T-helper 22 cell (primary cell): ENCODE measurements around the gene SLAMF8.
A peak's percentile ranks its signal among the peaks of the same experiment; 100 is the strongest.

Experiments used
- DNase-seq: peaks from one replicate; pipeline ENCODE4 v3.0.0-alpha.2; 2020; ENCODE audit warnings: low read depth

The SLAMF8 gene

GRCh38 chr1:159826441-159827101 is at the start of gene SLAMF8:
TSS of gene SLAMF8 (plus strand) at chr1:159826873. CDS start at chr1:159826899, 26 bp downstream.
- no peak for DNase-seq

- no peak for DNase-seq
Observed at GRCh38 chr1:159778266-159778665, 48.4 kb upstream of the SLAMF8 start.

DNA sequence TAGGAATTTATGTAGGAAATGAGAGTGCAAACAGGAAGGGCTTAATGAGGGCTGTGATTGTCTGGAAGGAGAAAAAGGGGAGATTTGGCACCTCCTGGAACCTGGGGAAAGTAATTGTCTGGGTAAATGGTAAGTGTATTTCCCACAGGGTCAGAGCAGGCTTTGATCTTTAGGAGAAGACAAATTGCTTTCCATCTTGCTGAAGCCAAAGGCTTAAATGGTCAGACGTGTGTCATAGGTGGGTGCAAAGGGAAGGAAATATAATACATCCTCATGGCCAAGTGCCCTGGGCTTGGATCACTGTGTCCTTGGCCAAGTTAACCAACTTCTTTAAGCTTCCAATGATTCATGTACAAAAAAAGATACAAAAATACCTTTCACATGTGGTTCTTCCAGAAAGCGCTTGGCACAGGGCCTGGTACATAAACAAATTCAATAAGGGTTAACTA is 47.2 kb upstream of the SLAMF8 start:
- DNase-seq = no peak

DNA sequence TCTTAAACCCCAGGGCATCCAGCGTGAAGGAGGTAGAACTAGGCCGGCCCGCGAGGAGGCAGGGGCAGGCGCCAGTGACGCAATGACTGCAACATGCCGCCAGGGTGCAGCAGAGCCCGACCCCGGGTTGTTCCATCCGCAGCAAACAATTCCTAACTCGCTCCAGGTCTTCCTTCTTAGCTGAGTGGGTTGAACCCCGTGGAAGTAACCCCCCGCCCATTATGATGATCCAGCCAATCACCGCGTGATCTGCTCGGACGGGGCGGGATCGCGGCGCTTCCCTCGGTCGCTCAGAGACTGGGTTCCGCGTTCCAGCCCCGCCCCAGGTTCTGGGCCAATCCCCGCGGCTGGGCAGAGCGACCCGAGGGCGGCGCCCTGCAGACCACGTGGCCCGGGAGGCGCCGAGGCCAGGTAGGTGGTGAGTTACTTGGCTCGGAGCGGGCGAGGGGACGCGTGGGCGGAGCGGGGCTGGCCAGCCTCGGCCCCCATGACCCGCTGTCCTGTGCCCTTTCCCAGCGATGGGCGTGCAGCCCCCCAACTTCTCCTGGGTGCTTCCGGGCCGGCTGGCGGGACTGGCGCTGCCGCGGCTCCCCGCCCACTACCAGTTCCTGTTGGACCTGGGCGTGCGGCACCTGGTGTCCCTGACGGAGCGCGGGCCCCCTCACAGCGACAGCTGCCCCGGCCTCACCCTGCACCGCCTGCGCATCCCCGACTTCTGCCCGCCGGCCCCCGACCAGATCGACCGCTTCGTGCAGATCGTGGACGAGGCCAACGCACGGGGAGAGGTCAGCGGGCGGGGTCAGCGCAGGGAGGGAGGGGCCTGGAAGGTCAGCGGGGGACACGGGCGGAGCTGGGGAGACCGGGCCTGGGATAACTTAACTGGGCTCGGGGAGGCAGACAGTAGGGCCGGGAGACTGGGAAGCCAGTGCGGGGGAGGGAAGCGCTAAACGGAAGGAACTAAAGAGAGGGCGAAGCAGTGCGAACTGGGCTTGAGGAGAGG is 45.8 kb upstream of the SLAMF8 start, which contains the start of gene DUSP23:
TSS of gene DUSP23 (plus strand) at position 380 of the 1,000 bp plus-strand sequence. CDS start at position 519, 139 bp downstream.
- DNase-seq = peak; percentile 93

GRCh38 chr1:159781992-159782391 is 44.7 kb upstream of the SLAMF8 start:
- DNase-seq = no peak

DNA sequence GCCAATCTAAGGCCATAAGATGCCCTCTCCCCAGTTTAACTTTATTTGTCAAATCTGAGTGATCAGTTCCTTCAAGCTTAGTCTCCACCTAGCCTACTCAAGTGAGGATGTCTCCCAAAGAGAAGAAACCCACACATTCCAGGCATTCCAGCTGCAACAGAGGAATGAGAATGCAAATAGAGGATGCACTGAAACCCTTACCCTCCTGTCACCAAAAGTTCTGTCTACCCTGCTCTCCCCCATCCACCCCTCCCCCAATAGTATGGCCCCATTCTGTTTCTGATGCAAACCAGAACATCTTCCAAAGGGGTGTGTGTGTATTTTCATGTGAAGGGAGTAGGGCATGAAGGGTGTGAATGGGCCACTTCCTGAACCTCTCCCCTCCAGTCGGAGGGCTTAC is 42.9 kb upstream of the SLAMF8 start:
- no peak for DNase-seq

DNA sequence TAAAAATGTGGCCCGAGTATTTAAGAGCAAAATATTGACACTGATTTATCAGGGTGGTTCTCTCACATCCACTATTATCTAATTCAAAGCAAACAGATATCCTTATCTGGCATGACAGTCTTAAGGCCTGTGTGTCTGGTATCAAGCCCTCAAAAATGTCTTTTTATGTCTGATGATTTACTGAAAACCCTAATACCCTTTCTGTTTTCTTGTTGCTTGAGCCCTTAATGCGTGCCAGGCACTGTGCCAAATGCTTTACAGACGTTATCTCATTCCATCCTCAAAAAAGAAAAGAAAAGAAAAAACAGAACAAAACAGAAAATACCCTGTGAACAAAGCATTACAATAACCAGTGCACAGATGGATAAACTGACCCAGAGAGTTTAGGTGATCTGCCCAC is 40.2 kb upstream of the SLAMF8 start:
- no peak for DNase-seq

- no peak for DNase-seq
Observed at GRCh38 chr1:159786966-159787365, 39.7 kb upstream of the SLAMF8 start.

- DNase-seq = no peak
Observed at GRCh38 chr1:159790237-159790917, 36.3 kb upstream of the SLAMF8 start.

GRCh38 chr1:159791031-159791430 is 35.6 kb upstream of the SLAMF8 start:
- no peak for DNase-seq

DNA sequence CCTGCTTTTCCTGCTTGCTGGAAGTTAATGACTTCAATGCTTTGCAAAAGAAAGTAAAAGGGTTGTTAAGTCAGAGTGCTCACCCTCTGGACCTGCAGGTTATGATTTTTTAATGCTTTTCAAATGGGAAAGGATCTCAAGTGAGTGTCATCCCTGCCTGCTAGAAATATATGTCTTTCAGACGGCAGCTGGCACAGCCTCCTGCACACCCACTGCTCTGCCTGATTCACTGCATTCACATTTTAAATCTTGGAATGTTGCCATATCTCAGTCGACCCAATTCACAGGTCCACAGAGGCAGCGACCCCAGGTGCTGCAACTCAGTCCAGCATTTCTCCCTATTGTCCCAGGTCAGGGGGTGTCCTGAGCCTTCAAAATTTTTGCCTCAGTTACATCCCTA is 35.2 kb upstream of the SLAMF8 start:
- no peak for DNase-seq

DNA sequence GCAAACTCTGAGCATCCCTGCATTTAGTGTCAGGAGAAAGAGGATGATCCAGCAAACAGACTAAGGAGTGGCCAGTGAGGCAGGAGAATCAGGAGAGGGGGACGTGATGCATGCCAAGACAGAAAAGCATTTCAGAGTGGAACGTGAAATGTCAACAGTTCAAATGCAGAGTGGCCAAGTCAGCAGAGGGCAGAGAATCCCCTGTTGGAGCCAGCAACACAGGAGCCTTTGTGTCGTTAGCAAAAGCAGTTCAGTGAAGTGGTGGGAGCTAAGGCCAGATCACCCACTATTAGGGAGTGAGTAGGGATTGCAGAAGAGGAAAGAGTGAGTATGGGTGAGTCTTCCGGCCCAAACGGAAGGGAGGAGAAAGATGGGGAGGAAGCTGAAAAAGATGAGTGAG is 31.1 kb upstream of the SLAMF8 start:
- no peak for DNase-seq

GRCh38 chr1:159798893-159799292 is 27.8 kb upstream of the SLAMF8 start:
- no peak for DNase-seq

DNA sequence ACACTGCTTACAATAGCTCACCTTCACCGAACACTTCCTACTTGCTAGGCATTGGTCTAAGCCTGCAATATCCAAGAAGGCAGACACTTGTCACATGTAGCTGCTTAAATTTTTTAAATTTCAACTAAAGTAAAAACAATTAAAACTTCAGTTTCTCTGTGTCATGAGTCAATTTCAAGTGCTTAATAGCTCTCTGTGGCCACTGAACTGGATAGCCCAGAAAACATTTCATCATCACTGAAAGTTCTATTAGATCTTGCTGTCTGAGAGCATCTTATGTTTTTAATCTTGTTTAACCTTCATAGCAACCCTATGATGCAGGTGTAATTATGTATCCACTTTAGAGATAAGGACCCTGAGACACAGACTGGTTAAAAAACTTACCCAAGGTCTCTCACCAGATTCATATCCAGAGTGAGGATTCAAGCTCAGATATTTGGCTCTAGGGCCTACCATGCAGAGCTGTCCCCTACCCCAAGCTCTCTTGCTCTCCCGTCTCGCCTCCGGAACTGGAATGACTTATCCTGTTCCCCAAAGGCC is 27.2 kb upstream of the SLAMF8 start:
- DNase-seq = no peak

- DNase-seq = no peak
Observed at GRCh38 chr1:159800177-159800930, 26.3 kb upstream of the SLAMF8 start.

- DNase-seq = no peak
Observed at GRCh38 chr1:159802111-159802510, 24.6 kb upstream of the SLAMF8 start, which contains the start of gene FCRL6. TSS of gene FCRL6 (plus strand) at chr1:159802360. CDS start at chr1:159802425, 65 bp downstream.

GRCh38 chr1:159803956-159804689 is 22.6 kb upstream of the SLAMF8 start:
- DNase-seq = no peak

DNA sequence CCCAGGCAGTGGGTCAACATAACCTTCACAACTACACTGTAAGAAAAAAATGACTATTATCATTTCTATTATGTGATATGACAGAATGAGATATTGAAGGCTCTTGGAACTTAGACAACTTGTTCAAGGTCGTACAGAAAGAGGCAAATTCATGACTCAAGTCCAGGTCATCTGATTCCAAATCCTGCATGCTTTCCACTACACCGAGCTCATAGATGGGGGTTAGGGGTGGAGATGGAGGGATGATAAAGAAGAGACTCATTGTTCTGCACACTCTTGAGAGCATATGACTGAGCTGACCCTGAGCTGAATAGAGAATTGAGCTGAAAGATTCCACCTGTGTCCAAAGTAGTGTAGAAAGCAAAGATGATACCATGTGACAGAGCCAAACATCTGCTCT is 21.7 kb upstream of the SLAMF8 start:
- DNase-seq = no peak

- no peak for DNase-seq
Observed at GRCh38 chr1:159815926-159816325, 10.7 kb upstream of the SLAMF8 start.

GRCh38 chr1:159817276-159818041 is 9.2 kb upstream of the SLAMF8 start:
- DNase-seq = no peak
